K562 (cell line): ENCODE measurements around the gene KRTAP25-1.

Experiments
- CTBP1 ChIP-seq: fragments of 450-650 bp; IDR thresholded peaks from 2 replicates; pipeline ENCODE4 v1.6.1; 2016; ENCODE audit warnings: borderline replicate concordance
- ELK1 ChIP-seq: sonication (generic); formaldehyde crosslinking; IDR thresholded peaks from 2 replicates; pipeline ENCODE4 v1.8.1; 2022; ENCODE audit warnings: missing genetic modification reagents
- EZH2 ChIP-seq: IDR thresholded peaks from 2 replicates; pipeline ENCODE4 v1.6.1; 2012; ENCODE audit warnings: low read depth, mild to moderate bottlenecking, inconsistent platforms, low read length, borderline replicate concordance
- MXI1 ChIP-seq: IDR thresholded peaks from 2 replicates; pipeline ENCODE4 v1.6.1; 2011; ENCODE audit warnings: low read depth, mild to moderate bottlenecking, improper control_type of control experiment, low read length
- REST ChIP-seq, 2 experiments: fragments of 450-650 bp; formaldehyde crosslinking in 1 of 2; IDR thresholded peaks; 2 replicates each; pipeline versions ENCODE4 v1.4.0 to v1.6.1; 2014 to 2020; ENCODE audit warnings: mild to moderate bottlenecking in 2 of 2, borderline replicate concordance in 1 of 2, low read depth in 1 of 2
- ZBTB7A ChIP-seq: IDR thresholded peaks from 2 replicates; pipeline ENCODE4 v1.6.1; 2011; ENCODE audit warnings: low read depth, mild to moderate bottlenecking, low read length, moderate library complexity, borderline replicate concordance; ENCODE audit not compliant: control insufficient read depth
- ZNF212 ChIP-seq: fragments of 450-650 bp; formaldehyde crosslinking; IDR thresholded peaks from 2 replicates; pipeline ENCODE4 v1.4.0; 2020; ENCODE audit warnings: mild to moderate bottlenecking
- TF ChIP-seq, protein P1 (sequence below): fragments of 250-450 bp; sonication (Bioruptor Pico); IDR thresholded peaks from 2 replicates; pipeline ENCODE4 v1.4.0; 2020; ENCODE audit warnings: mild to moderate bottlenecking, moderate library complexity, borderline replicate concordance
- TF ChIP-seq, protein P2 (sequence below): sonication (generic); formaldehyde crosslinking; IDR thresholded peaks from 2 replicates; pipeline ENCODE4 v1.9.0; 2022; ENCODE audit warnings: mild to moderate bottlenecking, missing genetic modification reagents
- TF ChIP-seq, protein P3 (sequence below): sonication (generic); formaldehyde crosslinking; IDR thresholded peaks from 2 replicates; pipeline ENCODE4 v1.8.0; 2023; ENCODE audit warnings: mild to moderate bottlenecking, missing genetic modification reagents

GRCh38 chr21:30251781-30252180 is 37.5 kb downstream of the KRTAP25-1 start:
- TF ChIP-seq ZBTB7A (no peak), CTBP1 (no peak), REST (IDR thresholded peaks at IDR 0.05; ENCODE audit: borderline replicate concordance) (no peak), REST (CRISPR knock-in tag; IDR thresholded peaks at IDR 0.05; ENCODE audit: low read depth) (no peak), MXI1 (no peak), ELK1 (CRISPR knock-in tag) (no peak), EZH2 (no peak), ZNF212 (no peak)
- TF ChIP-seq, protein P1, sequence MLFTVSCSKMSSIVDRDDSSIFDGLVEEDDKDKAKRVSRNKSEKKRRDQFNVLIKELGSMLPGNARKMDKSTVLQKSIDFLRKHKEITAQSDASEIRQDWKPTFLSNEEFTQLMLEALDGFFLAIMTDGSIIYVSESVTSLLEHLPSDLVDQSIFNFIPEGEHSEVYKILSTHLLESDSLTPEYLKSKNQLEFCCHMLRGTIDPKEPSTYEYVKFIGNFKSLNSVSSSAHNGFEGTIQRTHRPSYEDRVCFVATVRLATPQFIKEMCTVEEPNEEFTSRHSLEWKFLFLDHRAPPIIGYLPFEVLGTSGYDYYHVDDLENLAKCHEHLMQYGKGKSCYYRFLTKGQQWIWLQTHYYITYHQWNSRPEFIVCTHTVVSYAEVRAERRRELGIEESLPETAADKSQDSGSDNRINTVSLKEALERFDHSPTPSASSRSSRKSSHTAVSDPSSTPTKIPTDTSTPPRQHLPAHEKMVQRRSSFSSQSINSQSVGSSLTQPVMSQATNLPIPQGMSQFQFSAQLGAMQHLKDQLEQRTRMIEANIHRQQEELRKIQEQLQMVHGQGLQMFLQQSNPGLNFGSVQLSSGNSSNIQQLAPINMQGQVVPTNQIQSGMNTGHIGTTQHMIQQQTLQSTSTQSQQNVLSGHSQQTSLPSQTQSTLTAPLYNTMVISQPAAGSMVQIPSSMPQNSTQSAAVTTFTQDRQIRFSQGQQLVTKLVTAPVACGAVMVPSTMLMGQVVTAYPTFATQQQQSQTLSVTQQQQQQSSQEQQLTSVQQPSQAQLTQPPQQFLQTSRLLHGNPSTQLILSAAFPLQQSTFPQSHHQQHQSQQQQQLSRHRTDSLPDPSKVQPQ (CRISPR knock-in tag), result no peak
- TF ChIP-seq, protein P2, sequence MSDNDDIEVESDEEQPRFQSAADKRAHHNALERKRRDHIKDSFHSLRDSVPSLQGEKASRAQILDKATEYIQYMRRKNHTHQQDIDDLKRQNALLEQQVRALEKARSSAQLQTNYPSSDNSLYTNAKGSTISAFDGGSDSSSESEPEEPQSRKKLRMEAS (CRISPR knock-in tag), result no peak
- TF ChIP-seq, protein P3, sequence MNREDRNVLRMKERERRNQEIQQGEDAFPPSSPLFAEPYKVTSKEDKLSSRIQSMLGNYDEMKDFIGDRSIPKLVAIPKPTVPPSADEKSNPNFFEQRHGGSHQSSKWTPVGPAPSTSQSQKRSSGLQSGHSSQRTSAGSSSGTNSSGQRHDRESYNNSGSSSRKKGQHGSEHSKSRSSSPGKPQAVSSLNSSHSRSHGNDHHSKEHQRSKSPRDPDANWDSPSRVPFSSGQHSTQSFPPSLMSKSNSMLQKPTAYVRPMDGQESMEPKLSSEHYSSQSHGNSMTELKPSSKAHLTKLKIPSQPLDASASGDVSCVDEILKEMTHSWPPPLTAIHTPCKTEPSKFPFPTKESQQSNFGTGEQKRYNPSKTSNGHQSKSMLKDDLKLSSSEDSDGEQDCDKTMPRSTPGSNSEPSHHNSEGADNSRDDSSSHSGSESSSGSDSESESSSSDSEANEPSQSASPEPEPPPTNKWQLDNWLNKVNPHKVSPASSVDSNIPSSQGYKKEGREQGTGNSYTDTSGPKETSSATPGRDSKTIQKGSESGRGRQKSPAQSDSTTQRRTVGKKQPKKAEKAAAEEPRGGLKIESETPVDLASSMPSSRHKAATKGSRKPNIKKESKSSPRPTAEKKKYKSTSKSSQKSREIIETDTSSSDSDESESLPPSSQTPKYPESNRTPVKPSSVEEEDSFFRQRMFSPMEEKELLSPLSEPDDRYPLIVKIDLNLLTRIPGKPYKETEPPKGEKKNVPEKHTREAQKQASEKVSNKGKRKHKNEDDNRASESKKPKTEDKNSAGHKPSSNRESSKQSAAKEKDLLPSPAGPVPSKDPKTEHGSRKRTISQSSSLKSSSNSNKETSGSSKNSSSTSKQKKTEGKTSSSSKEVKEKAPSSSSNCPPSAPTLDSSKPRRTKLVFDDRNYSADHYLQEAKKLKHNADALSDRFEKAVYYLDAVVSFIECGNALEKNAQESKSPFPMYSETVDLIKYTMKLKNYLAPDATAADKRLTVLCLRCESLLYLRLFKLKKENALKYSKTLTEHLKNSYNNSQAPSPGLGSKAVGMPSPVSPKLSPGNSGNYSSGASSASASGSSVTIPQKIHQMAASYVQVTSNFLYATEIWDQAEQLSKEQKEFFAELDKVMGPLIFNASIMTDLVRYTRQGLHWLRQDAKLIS (CRISPR knock-in tag), result no peak
